GM20431 (cell line): Measurements from ENCODE around the gene ZNF548.
"Not testable (repeated sequence)": the region's sequence is repeated elsewhere in the genome, so short reads cannot be mapped to it uniquely, and the experiment has no call there.

ENCODE experiments used
- in situ Hi-C: fragments of 300-500 bp; cut with MseI, MboI; formaldehyde crosslinking; loops from one replicate; pipeline ENCODE4 v1.15.0; 2020; ENCODE audit warnings: low sequenced_read_pairs; ENCODE audit not compliant: unreplicated experiment

ZNF548 gene

GRCh38 chr19:57389730-57390598 lies at the start of gene ZNF548:
ZNF548 (plus strand) TSS chr19:57389854; CDS start chr19:57390100, 246 bp downstream.
- in situ Hi-C loops = no loop called here

- in situ Hi-C loops = no loop called here
These were observed 47.1 kb upstream of the ZNF548 start for GRCh38 chr19:57342582-57342981.

GRCh38 chr19:57348136-57348535 lies 41.5 kb upstream of the ZNF548 start:
- in situ Hi-C loops = no loop called here

GRCh38 chr19:57350877-57351805 lies 38.5 kb upstream of the ZNF548 start, which contains the start of gene ZNF304:
ZNF304 (plus strand) TSS chr19:57351271; CDS start chr19:57351665, 394 bp downstream.
- in situ Hi-C loops = no loop called here

GRCh38 chr19:57351867-57352266 lies 37.8 kb upstream of the ZNF548 start:
- in situ Hi-C loops = no loop called here

GRCh38 chr19:57355916-57356315 lies 33.7 kb upstream of the ZNF548 start:
- in situ Hi-C loops = no loop called here

GRCh38 chr19:57357406-57357805 lies 32.2 kb upstream of the ZNF548 start:
- in situ Hi-C loops = no loop called here

GRCh38 chr19:57359300-57359699 lies 30.4 kb upstream of the ZNF548 start:
- in situ Hi-C loops = no loop called here

GRCh38 chr19:57362419-57362818 lies 27.2 kb upstream of the ZNF548 start:
- in situ Hi-C loops = no loop called here

- in situ Hi-C loops = no loop called here
These were observed 26.5 kb upstream of the ZNF548 start, which contains the start of the genes TRAPPC2B and ZNF547 for GRCh38 chr19:57362997-57363687. TRAPPC2B (plus strand) TSS chr19:57363551; CDS start chr19:57364834, 1,283 bp downstream. ZNF547 (plus strand) TSS chr19:57363551; CDS start chr19:57368556, 5,005 bp downstream.

- in situ Hi-C loops = no loop called here
These were observed 25.9 kb upstream of the ZNF548 start for GRCh38 chr19:57363688-57364181.

- in situ Hi-C loops = no loop called here
These were observed 22.9 kb upstream of the ZNF548 start for GRCh38 chr19:57366776-57367175.

GRCh38 chr19:57374179-57374578 lies 15.5 kb upstream of the ZNF548 start:
- in situ Hi-C loops = no loop called here

- in situ Hi-C loops = not testable (repeated sequence)
These were observed 15.0 kb upstream of the ZNF548 start for GRCh38 chr19:57374647-57375046.

- in situ Hi-C loops = no loop called here
These were observed 13.5 kb upstream of the ZNF548 start for GRCh38 chr19:57376151-57376550.

GRCh38 chr19:57377498-57378146 lies 12.0 kb upstream of the ZNF548 start:
- in situ Hi-C loops = no loop called here

GRCh38 chr19:57380923-57381322 lies 8.7 kb upstream of the ZNF548 start:
- in situ Hi-C loops = no loop called here

GRCh38 chr19:57382806-57383488 lies 6.7 kb upstream of the ZNF548 start:
- in situ Hi-C loops = no loop called here
